T-helper 1 cell treated with Interleukin-12 subunit alpha and Interleukin-12 subunit beta and Interleukin-4 antibody, amounts not matched to agents 30 ng/mL and 1 ng/mL, for 36 hours (primary cell): ENCODE measurements around the gene SLC16A2. TPM values are rescaled to one million over a fixed set of nuclear protein-coding genes. Genes with fewer than 3 reads are reported as not detected.
"Not testable (repeated sequence)": the region's sequence is repeated elsewhere in the genome, so short reads cannot be mapped to it uniquely, and the experiment has no call there.

Experiments used
- intact Hi-C: fragments of 100-400 bp; cut with micrococcal nuclease; formaldehyde crosslinking; loops from one replicate; pipeline ENCODE4 v1.15.1; 2024
- total RNA-seq: library from RNA; stranded (reverse); gene quantifications from 2 replicates; pipeline ENCODE4 v1.2.3, GENCODE V29; 2022

Gene SLC16A2
- total RNA-seq, 1 donor from 2014 or later, result 0.10 TPM

GRCh38 chrX:74505437-74505836 lies 84.1 kb downstream of the SLC16A2 start:
- intact Hi-C loops, result no loop called here

GRCh38 chrX:74506317-74507115 lies 85.2 kb downstream of the SLC16A2 start:
- intact Hi-C loops, result no loop called here

- intact Hi-C loops, result no loop called here
Measured at GRCh38 chrX:74507191-74507590, 85.9 kb downstream of the SLC16A2 start.

- intact Hi-C loops, result no loop called here
Measured at GRCh38 chrX:74509989-74510388, 88.7 kb downstream of the SLC16A2 start.

- intact Hi-C loops, result no loop called here
Measured at GRCh38 chrX:74510401-74510800, 89.1 kb downstream of the SLC16A2 start.

- intact Hi-C loops, result no loop called here
Measured at GRCh38 chrX:74511704-74512103, 90.4 kb downstream of the SLC16A2 start.

GRCh38 chrX:74514384-74514783 lies 93.1 kb downstream of the SLC16A2 start:
- intact Hi-C loops, result no loop called here

- intact Hi-C loops, result no loop called here
Measured at GRCh38 chrX:74515356-74515755, 94.1 kb downstream of the SLC16A2 start.

- intact Hi-C loops, result not testable (repeated sequence)
Measured at GRCh38 chrX:74516013-74516412, 94.7 kb downstream of the SLC16A2 start.

GRCh38 chrX:74519870-74520269 lies 98.6 kb downstream of the SLC16A2 start:
- intact Hi-C loops, result no loop called here

- intact Hi-C loops, result no loop called here
Measured at GRCh38 chrX:74520291-74520690, 99.0 kb downstream of the SLC16A2 start.

- intact Hi-C loops, result no loop called here
Measured at GRCh38 chrX:74520896-74521295, 99.6 kb downstream of the SLC16A2 start.

GRCh38 chrX:74521961-74522751 lies 100.9 kb downstream of the SLC16A2 start:
- intact Hi-C loops, result no loop called here

- intact Hi-C loops, result no loop called here
Measured at GRCh38 chrX:74523224-74523623, 101.9 kb downstream of the SLC16A2 start.

- intact Hi-C loops, result no loop called here
Measured at GRCh38 chrX:74523870-74524735, 102.8 kb downstream of the SLC16A2 start.

GRCh38 chrX:74525116-74525515 lies 103.8 kb downstream of the SLC16A2 start:
- intact Hi-C loops, result no loop called here

- intact Hi-C loops, result no loop called here
Measured at GRCh38 chrX:74526764-74527163, 105.5 kb downstream of the SLC16A2 start.

- intact Hi-C loops, result no loop called here
Measured at GRCh38 chrX:74527350-74527749, 106.1 kb downstream of the SLC16A2 start.

GRCh38 chrX:74529311-74529710 lies 108.0 kb downstream of the SLC16A2 start:
- intact Hi-C loops, result no loop called here

- intact Hi-C loops, result loop anchor here (10.0 kb wide), 1 partner anchor 586 kb away; no protein-coding TSS in a partner anchor
Measured at GRCh38 chrX:74531081-74531480, 109.8 kb downstream of the SLC16A2 start.

GRCh38 chrX:74534569-74535038 lies 113.3 kb downstream of the SLC16A2 start:
- intact Hi-C loops, result loop anchor here (5.0 to 10.0 kb wide), 2 partner anchors 242 to 590 kb away; no protein-coding TSS in a partner anchor
